ENCODE measurements around the gene NANOS3. TPM values are rescaled to one million over a fixed set of nuclear protein-coding genes. Genes with fewer than 3 reads are reported as not detected.

The NANOS3 gene
- total RNA-seq, 1 experiment from 2014 or later = not detected

GRCh38 chr19:13892870-13893269 is 15.9 kb downstream of the NANOS3 start:
- no peak for DNase-seq (ENCODE audit: low read depth, low spot score)
- Histone ChIP-seq H3K27ac (ENCODE audit: low read depth, low read length) (no peak overlapping the region), H3K9ac (ENCODE audit: low read length) (no peak overlapping the region), H4K20me1 (ENCODE audit: insufficient read depth) (no peaks in the 10 kb centered on the region), H3K4me2 (ENCODE audit: low read length) (no peak overlapping the region), H3K4me1 (ENCODE audit: control insufficient read depth in 1 of 2, insufficient read depth in 2 of 2, low read length in 2 of 2) (peaks cover 0 to 4% of the 10 kb centered on the region in 2 experiments; a peak in 2 of 4 replicates), H2AFZ (ENCODE audit: low read depth, low read length, poor library complexity, severe bottlenecking) (no peak overlapping the region), H3K9me3 (ENCODE audit: control insufficient read depth in 1 of 2, insufficient read depth in 1 of 2, low read depth in 1 of 2, low read length in 2 of 2) (no peaks in the 10 kb centered on the region), H3K4me3 (replicated peaks in 1 of 2; ENCODE audit: low read depth in 1 of 2, low read length in 2 of 2) (no peak overlapping the region), H3K79me2 (ENCODE audit: insufficient read depth, low read length) (no peaks in the 10 kb centered on the region), H3K27me3 (ENCODE audit: insufficient read depth, low read length) (no peaks in the 10 kb centered on the region), H3K9me2 (ENCODE audit: insufficient read depth) (no peaks in the 10 kb centered on the region), H3K36me3 (ENCODE audit: control insufficient read depth in 1 of 2, insufficient read depth in 2 of 2, low read length in 2 of 2) (no peaks in the 10 kb centered on the region)
- intact Hi-C loops (cut with micrococcal nuclease) = no loop called here
- CTCF ChIA-PET = interaction anchor here (0.6 kb wide), 1 partner anchor 146 kb away, joined by 3 read pairs; no protein-coding TSS in a partner anchor
- TF ChIP-seq EZH2phosphoT487 (IDR thresholded peaks at IDR 0.05; ENCODE audit: borderline replicate concordance) (no peak), FOSL1 (IDR thresholded peaks at IDR 0.05; ENCODE audit: low read depth) (no peak), EGR1 (IDR thresholded peaks at IDR 0.05; ENCODE audit: low read depth) (no peak)
- POLR2A ChIA-PET = no interaction called here
- no peak for ATAC-seq
- RAD21 ChIA-PET (ENCODE audit: low non-redundant PET in 1 of 2, low total read pairs in 2 of 2, uncharacterized antibody in 2 of 2, unreplicated experiment in 2 of 2) = no interaction called here
- no TSS peak for BruUV-seq (replicated peaks)

DNA sequence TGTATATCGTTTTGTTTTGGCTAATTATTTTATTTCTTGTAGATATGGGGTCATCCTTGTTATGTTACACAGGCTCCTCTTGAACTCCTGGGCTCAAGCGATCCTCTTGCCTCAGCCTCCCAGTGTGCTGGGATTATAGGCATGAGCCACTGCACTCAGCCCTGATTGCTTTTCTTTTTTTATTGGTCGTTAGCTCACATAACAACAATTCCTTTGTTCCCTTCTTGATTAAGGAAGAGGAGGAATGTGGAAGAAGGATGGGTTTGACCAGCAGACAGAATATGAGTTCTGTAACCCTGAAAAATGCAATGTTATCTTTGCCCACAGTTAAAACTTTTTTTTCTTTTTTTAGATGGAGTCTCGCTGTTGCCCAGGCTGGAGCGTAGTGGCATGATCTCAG is 17.6 kb downstream of the NANOS3 start:
- CTCF ChIA-PET = no interaction called here

More for the DNA sequence above, 17.6 kb downstream of the NANOS3 start:
- intact Hi-C loops (cut with micrococcal nuclease) = no loop called here
- H3K9ac ChIP-seq (ENCODE audit: low read length) = no peak overlapping the region
- no peak for ATAC-seq
- no TSS peak for BruUV-seq (replicated peaks)
- H3K79me2 ChIP-seq (ENCODE audit: insufficient read depth, low read length) = no peaks in the 10 kb centered on the region
- no peaks in the 10 kb centered on the region for H3K9me3 ChIP-seq (ENCODE audit: control insufficient read depth in 1 of 2, insufficient read depth in 1 of 2, low read depth in 1 of 2, low read length in 2 of 2)
- no peaks in the 10 kb centered on the region for H3K27me3 ChIP-seq (ENCODE audit: insufficient read depth, low read length)
- H3K4me3 ChIP-seq (replicated peaks in 1 of 2; ENCODE audit: low read depth in 1 of 2, low read length in 2 of 2) = no peak overlapping the region
- H3K36me3 ChIP-seq (ENCODE audit: control insufficient read depth in 1 of 2, insufficient read depth in 2 of 2, low read length in 2 of 2) = no peaks in the 10 kb centered on the region
- H3K27ac ChIP-seq (ENCODE audit: low read depth, low read length) = no peak overlapping the region
- H2AFZ ChIP-seq (ENCODE audit: low read depth, low read length, poor library complexity, severe bottlenecking) = no peak overlapping the region
- TF ChIP-seq CBX3 (IDR thresholded peaks at IDR 0.05; ENCODE audit: low read depth) = no peak
- TF ChIP-seq EZH2phosphoT487 (IDR thresholded peaks at IDR 0.05; ENCODE audit: borderline replicate concordance) = no peak
- no peak for TF ChIP-seq FOSL1 (IDR thresholded peaks at IDR 0.05; ENCODE audit: low read depth)
- no peak for TF ChIP-seq ELF1 (IDR thresholded peaks at IDR 0.05; ENCODE audit: borderline replicate concordance, low read depth)
- TF ChIP-seq POLR2AphosphoS5 (IDR thresholded peaks at IDR 0.05; ENCODE audit: low read depth, low read length) = no peak
- no peak for TF ChIP-seq EZH2 (IDR thresholded peaks at IDR 0.05)
- TF ChIP-seq, protein P1, sequence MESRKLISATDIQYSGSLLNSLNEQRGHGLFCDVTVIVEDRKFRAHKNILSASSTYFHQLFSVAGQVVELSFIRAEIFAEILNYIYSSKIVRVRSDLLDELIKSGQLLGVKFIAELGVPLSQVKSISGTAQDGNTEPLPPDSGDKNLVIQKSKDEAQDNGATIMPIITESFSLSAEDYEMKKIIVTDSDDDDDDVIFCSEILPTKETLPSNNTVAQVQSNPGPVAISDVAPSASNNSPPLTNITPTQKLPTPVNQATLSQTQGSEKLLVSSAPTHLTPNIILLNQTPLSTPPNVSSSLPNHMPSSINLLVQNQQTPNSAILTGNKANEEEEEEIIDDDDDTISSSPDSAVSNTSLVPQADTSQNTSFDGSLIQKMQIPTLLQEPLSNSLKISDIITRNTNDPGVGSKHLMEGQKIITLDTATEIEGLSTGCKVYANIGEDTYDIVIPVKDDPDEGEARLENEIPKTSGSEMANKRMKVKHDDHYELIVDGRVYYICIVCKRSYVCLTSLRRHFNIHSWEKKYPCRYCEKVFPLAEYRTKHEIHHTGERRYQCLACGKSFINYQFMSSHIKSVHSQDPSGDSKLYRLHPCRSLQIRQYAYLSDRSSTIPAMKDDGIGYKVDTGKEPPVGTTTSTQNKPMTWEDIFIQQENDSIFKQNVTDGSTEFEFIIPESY (IDR thresholded peaks at IDR 0.05; ENCODE audit: extremely low read depth, insufficient replicate concordance, low read length) = no peak
- TF ChIP-seq SP1 (IDR thresholded peaks at IDR 0.05; ENCODE audit: low read depth) = no peak
- no peak for TF ChIP-seq ZFX (IDR thresholded peaks at IDR 0.05)
- no peak for TF ChIP-seq SIN3A (IDR thresholded peaks at IDR 0.05; ENCODE audit: low read depth)
- TF ChIP-seq RAD21 (IDR thresholded peaks at IDR 0.05; ENCODE audit: low read depth) = no peak
- no peak for TF ChIP-seq ATF3 (IDR thresholded peaks at IDR 0.05)
- no peak for TF ChIP-seq REST (IDR thresholded peaks at IDR 0.05; ENCODE audit: low read depth)
- TF ChIP-seq MAX (IDR thresholded peaks at IDR 0.05) = no peak
- no peak for TF ChIP-seq EGR1 (IDR thresholded peaks at IDR 0.05; ENCODE audit: low read depth)
- no peak for TF ChIP-seq SRF (IDR thresholded peaks at IDR 0.05; ENCODE audit: low read depth)
- TF ChIP-seq CEBPB (IDR thresholded peaks at IDR 0.05; ENCODE audit: low read depth) = no peak
- no peaks in the 10 kb centered on the region for H3K4me1 ChIP-seq (ENCODE audit: control insufficient read depth in 1 of 2, insufficient read depth in 2 of 2, low read length in 2 of 2)
- H3K4me2 ChIP-seq (ENCODE audit: low read length) = no peak overlapping the region
- H3K9me2 ChIP-seq (ENCODE audit: insufficient read depth) = no peaks in the 10 kb centered on the region
- DNase-seq (ENCODE audit: low read depth, low spot score) = no peak
- ChIA-PET POLR2A (no interaction called here), RAD21 (ENCODE audit: low non-redundant PET in 1 of 2, low total read pairs in 2 of 2, uncharacterized antibody in 2 of 2, unreplicated experiment in 2 of 2) (no interaction called here)
- H4K20me1 ChIP-seq (ENCODE audit: insufficient read depth) = no peaks in the 10 kb centered on the region
